CD4-positive, alpha-beta T cell (primary cell): ENCODE data around the gene FAM13C. TPM values are rescaled to one million over a fixed set of nuclear protein-coding genes. Genes with fewer than 3 reads are reported as not detected.

ENCODE experiments used
- ATAC-seq: fragments of 200-7000 bp; cut with Tn5 transposase; one replicate; pipeline ENCODE4 v1.10.0; 2022; ENCODE audit warnings: mild to moderate bottlenecking; ENCODE audit not compliant: poor library complexity
- CTCF ChIA-PET: fragments of 350-600 bp; sonication (Branson Sonifier 250); formaldehyde crosslinking; loops from one replicate; lab custom pipeline; 2021; ENCODE audit warnings: antibody characterized with exemption, inconsistent platforms; lab: Charles Lee
- POLR2A ChIA-PET: fragments of 350-600 bp; sonication (Branson Sonifier 250); formaldehyde crosslinking; loops from one replicate; lab custom pipeline; 2021; ENCODE audit warnings: antibody characterized with exemption, inconsistent platforms; lab: Charles Lee
- DNase-seq, 14 experiments: peaks; one replicate each; pipeline ENCODE4 v3.0.0-alpha.2; 2013 to 2020; ENCODE audit warnings: mixed read lengths in 2 of 14
- H3K27ac ChIP-seq, 2 donors: one replicate each; pipeline versions ENCODE4 v1.5.1 to v1.7.0; 2013; ENCODE audit warnings: low read length in 2 of 2, low read depth in 1 of 2, mild to moderate bottlenecking in 1 of 2
- H3K27me3 ChIP-seq, 2 experiments: 1 replicate in 1 of 2; 2 replicates in 1 of 2; pipeline versions ENCODE4 v1.6.1 to v1.7.0; 2013; ENCODE audit warnings: low read length in 2 of 2, control low read depth in 1 of 2, mild to moderate bottlenecking in 1 of 2, moderate library complexity in 1 of 2; ENCODE audit not compliant: insufficient read depth in 2 of 2, control insufficient read depth in 1 of 2
- H3K36me3 ChIP-seq: one replicate; pipeline ENCODE4 v1.6.1; 2013; ENCODE audit warnings: low read length, control low read depth; ENCODE audit not compliant: insufficient read depth
- H3K4me1 ChIP-seq: one replicate; pipeline ENCODE4 v1.6.1; 2013; ENCODE audit warnings: low read length, control low read depth; ENCODE audit not compliant: insufficient read depth
- H3K4me3 ChIP-seq: one replicate; pipeline ENCODE4 v1.5.1; 2013; ENCODE audit warnings: mild to moderate bottlenecking, low read length, moderate library complexity
- H3K9me3 ChIP-seq, 2 experiments: 1 replicate in 1 of 2; 2 replicates in 1 of 2; pipeline versions ENCODE4 v1.6.1 to v1.7.0; 2013; ENCODE audit warnings: low read length in 2 of 2, mild to moderate bottlenecking in 2 of 2, control low read depth in 1 of 2, moderate library complexity in 1 of 2; ENCODE audit not compliant: control insufficient read depth in 1 of 2, insufficient read depth in 1 of 2
- H3K27ac Mint-ChIP-seq: one replicate; pipeline ENCODE4 v1.8.0; 2020; ENCODE audit warnings: mixed read lengths
- H3K27me3 Mint-ChIP-seq: one replicate; pipeline ENCODE4 v1.8.0; 2021; ENCODE audit warnings: mixed read lengths
- H3K36me3 Mint-ChIP-seq: one replicate; pipeline ENCODE4 v1.8.0; 2021; ENCODE audit warnings: low read depth, mixed read lengths
- H3K4me1 Mint-ChIP-seq: one replicate; pipeline ENCODE4 v1.8.0; 2021; ENCODE audit warnings: low read depth, mixed read lengths
- H3K4me3 Mint-ChIP-seq: one replicate; pipeline ENCODE4 v1.8.0; 2020; ENCODE audit warnings: mild to moderate bottlenecking, mixed read lengths
- H3K9me3 Mint-ChIP-seq: one replicate; pipeline ENCODE4 v1.8.0; 2020; ENCODE audit warnings: mixed read lengths
- intact Hi-C, 2 experiments: fragments of 100-400 bp; cut with DNase I in 1 of 2; cut with micrococcal nuclease in 1 of 2; formaldehyde crosslinking; loops; one replicate each; pipeline versions ENCODE4 v1.15.1 to v1.9.0; 2023 to 2025; cut with DNase I, micrococcal nuclease
- total RNA-seq, 174 experiments: library from RNA in 2 of 174; stranded (reverse) in 2 of 174; gene quantifications; one replicate each; pipeline ENCODE4 v1.2.3 and lab custom pipeline; 2021 to 2026
- TF ChIP-seq, protein P1 (sequence below): fragments of 200-600 bp; IDR thresholded peaks from one replicate; pipeline ENCODE4 v1.8.0; 2022; ENCODE audit warnings: antibody characterized with exemption, mild to moderate bottlenecking

Gene FAM13C
- total RNA-seq, 2 experiments from 2014 or later, result not detected

DNA sequence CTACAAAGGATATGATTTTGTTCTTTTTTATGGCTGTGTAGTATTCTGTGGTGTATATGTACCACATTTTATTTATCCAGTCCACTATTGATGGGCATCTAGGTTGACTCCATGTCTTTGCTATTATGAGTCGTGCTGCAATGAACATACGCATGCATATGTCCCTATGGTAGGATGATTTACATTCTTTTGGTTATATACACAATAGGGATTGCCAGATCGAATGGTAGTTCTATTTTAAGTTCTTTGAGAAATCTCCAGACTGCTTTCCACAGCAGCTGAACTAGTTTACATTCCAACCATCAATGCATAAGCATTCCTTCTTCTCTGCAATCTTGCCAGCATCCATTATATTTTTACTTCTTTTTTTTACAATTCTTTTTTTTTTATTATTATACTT is 35.6 kb upstream of the FAM13C start:
- H3K36me3 ChIP-seq, result no peaks in the 10 kb centered on the region
- peaks cover 7% of the 10 kb centered on the region for H3K9me3 Mint-ChIP-seq
- H3K9me3 ChIP-seq, result no peaks in the 10 kb centered on the region
- intact Hi-C loops, result no loop called here
- no peak for ATAC-seq
- no peaks in the 10 kb centered on the region for H3K27me3 Mint-ChIP-seq
- no peak overlapping the region for H3K27ac Mint-ChIP-seq
- no peaks in the 10 kb centered on the region for H3K36me3 Mint-ChIP-seq
- H3K27ac ChIP-seq, result no peak overlapping the region
- TF ChIP-seq, protein P1, sequence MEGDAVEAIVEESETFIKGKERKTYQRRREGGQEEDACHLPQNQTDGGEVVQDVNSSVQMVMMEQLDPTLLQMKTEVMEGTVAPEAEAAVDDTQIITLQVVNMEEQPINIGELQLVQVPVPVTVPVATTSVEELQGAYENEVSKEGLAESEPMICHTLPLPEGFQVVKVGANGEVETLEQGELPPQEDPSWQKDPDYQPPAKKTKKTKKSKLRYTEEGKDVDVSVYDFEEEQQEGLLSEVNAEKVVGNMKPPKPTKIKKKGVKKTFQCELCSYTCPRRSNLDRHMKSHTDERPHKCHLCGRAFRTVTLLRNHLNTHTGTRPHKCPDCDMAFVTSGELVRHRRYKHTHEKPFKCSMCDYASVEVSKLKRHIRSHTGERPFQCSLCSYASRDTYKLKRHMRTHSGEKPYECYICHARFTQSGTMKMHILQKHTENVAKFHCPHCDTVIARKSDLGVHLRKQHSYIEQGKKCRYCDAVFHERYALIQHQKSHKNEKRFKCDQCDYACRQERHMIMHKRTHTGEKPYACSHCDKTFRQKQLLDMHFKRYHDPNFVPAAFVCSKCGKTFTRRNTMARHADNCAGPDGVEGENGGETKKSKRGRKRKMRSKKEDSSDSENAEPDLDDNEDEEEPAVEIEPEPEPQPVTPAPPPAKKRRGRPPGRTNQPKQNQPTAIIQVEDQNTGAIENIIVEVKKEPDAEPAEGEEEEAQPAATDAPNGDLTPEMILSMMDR, result no peak
- H3K4me1 Mint-ChIP-seq, result no peaks in the 10 kb centered on the region
- ChIA-PET CTCF (no interaction called here), POLR2A (no interaction called here)
- H3K27me3 ChIP-seq, result no peaks in the 10 kb centered on the region
- H3K4me3 ChIP-seq, result no peak overlapping the region
- H3K4me3 Mint-ChIP-seq, result no peak overlapping the region
- H3K4me1 ChIP-seq, result no peaks in the 10 kb centered on the region
- DNase-seq, result no peak

DNA sequence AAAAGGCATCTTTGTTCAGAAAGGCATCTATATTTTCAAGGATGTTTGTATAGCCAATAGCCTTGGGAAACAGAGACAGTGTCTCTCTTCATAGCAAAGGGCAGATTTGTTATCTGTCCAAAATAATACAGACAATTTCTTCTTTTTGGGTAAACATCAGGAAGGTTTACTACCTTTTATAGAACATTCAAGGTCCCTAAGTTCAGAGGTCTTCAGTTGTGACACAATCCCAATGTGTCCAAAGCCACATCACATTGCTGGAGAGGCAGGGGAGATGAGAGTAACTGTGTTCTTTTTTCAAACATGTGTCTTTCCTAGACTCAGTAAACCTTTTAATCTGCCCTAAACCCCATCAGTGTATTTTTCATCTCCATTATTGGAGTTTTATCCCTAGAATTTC is 33.6 kb upstream of the FAM13C start:
- Mint-ChIP-seq H3K27ac (no peak overlapping the region), H3K9me3 (peaks cover 6% of the 10 kb centered on the region), H3K27me3 (no peaks in the 10 kb centered on the region), H3K36me3 (no peaks in the 10 kb centered on the region), H3K4me3 (no peak overlapping the region), H3K4me1 (no peaks in the 10 kb centered on the region)
- no peak for ATAC-seq
- no peaks in the 10 kb centered on the region for H3K4me1 ChIP-seq
- TF ChIP-seq, protein P1, result no peak
- DNase-seq, result no peak
- H3K9me3 ChIP-seq, result no peaks in the 10 kb centered on the region
- CTCF ChIA-PET, result no interaction called here
- H3K27ac ChIP-seq, result no peak overlapping the region
- intact Hi-C loops, result no loop called here
- no peaks in the 10 kb centered on the region for H3K27me3 ChIP-seq
- H3K4me3 ChIP-seq, result no peak overlapping the region
- no peaks in the 10 kb centered on the region for H3K36me3 ChIP-seq
- POLR2A ChIA-PET, result no interaction called here

DNA sequence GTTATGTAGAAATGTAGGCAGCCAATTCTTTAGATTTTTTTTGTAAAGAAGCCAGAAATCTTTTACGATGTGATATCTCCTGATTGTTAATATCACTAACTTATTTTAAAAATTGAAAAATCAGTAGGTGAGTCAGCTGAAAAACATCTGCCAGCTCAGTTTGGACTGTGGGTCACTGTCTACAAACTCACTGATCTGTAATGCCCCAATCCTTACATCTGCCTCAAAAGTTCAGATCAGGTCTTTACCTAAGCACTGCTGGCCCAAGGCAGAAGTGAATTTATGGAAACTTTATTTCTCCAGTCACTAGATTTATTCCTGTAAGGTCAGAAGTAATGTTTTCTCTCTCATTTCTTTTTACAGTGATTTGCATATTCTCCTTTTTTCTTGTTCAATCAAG is 31.0 kb upstream of the FAM13C start:
- POLR2A ChIA-PET, result no interaction called here
- H3K4me3 Mint-ChIP-seq, result no peak overlapping the region

More for the DNA sequence above, 31.0 kb upstream of the FAM13C start:
- H3K4me1 ChIP-seq, result no peaks in the 10 kb centered on the region
- no peaks in the 10 kb centered on the region for H3K36me3 ChIP-seq
- no peak for ATAC-seq
- no peaks in the 10 kb centered on the region for H3K36me3 Mint-ChIP-seq
- H3K4me3 ChIP-seq, result no peak overlapping the region
- H3K9me3 Mint-ChIP-seq, result no peaks in the 10 kb centered on the region
- DNase-seq, result no peak
- TF ChIP-seq, protein P1, result no peak
- H3K27me3 ChIP-seq, result no peaks in the 10 kb centered on the region
- intact Hi-C loops, result no loop called here
- no peak overlapping the region for H3K27ac ChIP-seq
- CTCF ChIA-PET, result interaction anchor here (0.9 kb wide), 1 partner anchor 21 kb away, joined by 3 read pairs; no protein-coding TSS in a partner anchor
- H3K27ac Mint-ChIP-seq, result no peak overlapping the region
- H3K4me1 Mint-ChIP-seq, result no peaks in the 10 kb centered on the region
- H3K27me3 Mint-ChIP-seq, result no peaks in the 10 kb centered on the region
- no peaks in the 10 kb centered on the region for H3K9me3 ChIP-seq
